Gastroesophageal sphincter (tissue), 4 donors: ENCODE results near the gene TCF25. TPM values are rescaled to one million over a fixed set of nuclear protein-coding genes. Genes with fewer than 3 reads are reported as not detected.

Source experiments
- ATAC-seq: fragments of 150-250 bp; one replicate; pipeline ENCODE4 v1.9.1; 2016; ENCODE audit warnings: mild to moderate bottlenecking, moderate library complexity
- H3K27ac ChIP-seq, 4 donors: fragments of 200-600 bp; sonication (generic) in 3 of 4; 1 replicate in 3 of 4; 2 replicates in 1 of 4; pipeline ENCODE4 v1.5.1; 2016 to 2019
- H3K27me3 ChIP-seq: fragments of 200-600 bp; sonication (generic); one replicate; pipeline ENCODE4 v1.5.1; 2019
- H3K36me3 ChIP-seq, 2 donors: fragments of 200-600 bp; sonication (generic); one replicate each; pipeline ENCODE4 v1.5.1; 2019; ENCODE audit warnings: control low read depth in 1 of 2
- H3K4me1 ChIP-seq, 3 donors: fragments of 200-600 bp; sonication (generic); 1 replicate in 2 of 3; 2 replicates in 1 of 3; pipeline ENCODE4 v1.5.1; 2016 to 2019; ENCODE audit warnings: control low read depth in 2 of 3
- H3K4me3 ChIP-seq, 2 donors: fragments of 200-600 bp; sonication (generic); one replicate each; pipeline ENCODE4 v1.5.1; 2019; ENCODE audit warnings: mild to moderate bottlenecking in 1 of 2, moderate library complexity in 1 of 2
- H3K9me3 ChIP-seq, 3 donors: fragments of 200-600 bp; sonication (generic); one replicate each; pipeline ENCODE4 v1.5.1; 2017 to 2019; ENCODE audit warnings: control low read depth in 2 of 3
- CTCF ChIP-seq, 4 experiments: fragments of 200-600 bp in 2 of 4; fragments of 450-650 bp in 2 of 4; sonication (generic) in 1 of 4; IDR thresholded peaks; one replicate each; pipeline ENCODE4 v1.5.1; 2017 to 2019; ENCODE audit warnings: antibody characterized with exemption in 4 of 4, mild to moderate bottlenecking in 2 of 4, moderate library complexity in 2 of 4
- EP300 ChIP-seq: sonication (generic); formaldehyde crosslinking; IDR thresholded peaks from one replicate; pipeline ENCODE4 v1.6.1; 2017; ENCODE audit warnings: antibody characterized with exemption, mild to moderate bottlenecking
- POLR2A ChIP-seq, 2 donors: fragments of 450-650 bp; IDR thresholded peaks; one replicate each; pipeline ENCODE4 v1.6.1; 2017; ENCODE audit warnings: antibody characterized with exemption in 2 of 2, mild to moderate bottlenecking in 2 of 2, moderate library complexity in 1 of 2
- POLR2AphosphoS5 ChIP-seq: sonication (generic); formaldehyde crosslinking; IDR thresholded peaks from one replicate; pipeline ENCODE4 v1.6.1; 2017; ENCODE audit warnings: antibody characterized with exemption
- WGBS, 2 donors: methylation state at CpG; one replicate each; pipeline ENCODE4 v1.1.5; 2018; ENCODE audit warnings: low coverage in 1 of 2; 5-methylcytosine and 5-hydroxymethylcytosine counted together
- total RNA-seq, 4 donors: library from RNA; depleted of rRNA; stranded (reverse); fragments of >200 nt; gene quantifications; one replicate each; pipeline ENCODE4 v1.1.0, GENCODE V29; 2016

Gene TCF25
- total RNA-seq, 4 donors from 2014 or later = 118 to 165 (median 134) TPM

GRCh38 chr16:89936034-89936433 lies 62.6 kb downstream of the TCF25 start:
- H3K4me1 ChIP-seq = no peaks in the 10 kb centered on the region
- H3K27me3 ChIP-seq = peaks cover 27% of the 10 kb centered on the region
- no peak overlapping the region for H3K4me3 ChIP-seq
- ATAC-seq = no peak
- H3K27ac ChIP-seq = no peak overlapping the region
- TF ChIP-seq POLR2A (IDR thresholded peaks at IDR 0.05) = no peak
- TF ChIP-seq POLR2AphosphoS5 = no peak
- TF ChIP-seq CTCF (IDR thresholded peaks at IDR 0.05) = no peak
- TF ChIP-seq EP300 = no peak
- H3K36me3 ChIP-seq = no peaks in the 10 kb centered on the region
- H3K9me3 ChIP-seq = no peaks in the 10 kb centered on the region
- WGBS, 2 donors = 44 to 66% methylated on average over 1 to 3 of the region's 13 CpGs

DNA sequence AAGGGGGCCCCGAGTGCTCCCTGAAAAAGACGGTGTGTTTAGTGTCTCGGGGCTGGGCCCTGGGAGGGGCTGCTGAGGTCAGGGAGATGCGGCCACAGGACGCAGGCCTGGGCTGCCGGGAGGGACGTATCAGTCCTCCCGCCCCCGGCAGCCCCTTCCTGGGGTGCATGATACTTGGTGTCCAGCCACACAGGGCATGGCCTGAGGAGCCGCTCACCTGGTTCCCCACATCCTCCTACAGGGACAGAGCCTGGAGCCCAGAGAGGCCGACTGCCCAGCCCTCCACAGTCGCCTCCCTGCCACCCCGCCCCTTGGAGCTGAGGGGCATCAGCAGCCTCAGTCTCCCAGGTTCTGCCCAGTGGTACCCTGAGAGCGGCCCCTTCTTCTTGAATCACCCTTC lies 63.1 kb downstream of the TCF25 start:
- Histone ChIP-seq H3K27me3 (peaks cover 22% of the 10 kb centered on the region), H3K4me1 (no peaks in the 10 kb centered on the region), H3K27ac (no peak overlapping the region), H3K9me3 (no peaks in the 10 kb centered on the region), H3K4me3 (no peak overlapping the region), H3K36me3 (no peaks in the 10 kb centered on the region)
- no CpG with 5 or more reads among the region's 14 CpGs for WGBS, 2 donors
- ATAC-seq = no peak
- no peak for TF ChIP-seq POLR2A (IDR thresholded peaks at IDR 0.05)
- no peak for TF ChIP-seq POLR2AphosphoS5
- no peak for TF ChIP-seq CTCF (IDR thresholded peaks at IDR 0.05)
- TF ChIP-seq EP300 = no peak

- TF ChIP-seq POLR2AphosphoS5 (no peak), POLR2A (IDR thresholded peaks at IDR 0.05) (no peak), EP300 (no peak), CTCF (IDR thresholded peaks at IDR 0.05) (no peak)
- no peak for ATAC-seq
- WGBS, 2 donors = 95% methylated on average over 6 of the region's 20 CpGs; no CpG with 5 or more reads in 1 of the 2 donors
- H3K9me3 ChIP-seq = no peaks in the 10 kb centered on the region
- H3K36me3 ChIP-seq = no peaks in the 10 kb centered on the region
- H3K27me3 ChIP-seq = peaks cover 18% of the 10 kb centered on the region
- H3K4me1 ChIP-seq = no peaks in the 10 kb centered on the region
- H3K27ac ChIP-seq = no peak overlapping the region
- no peak overlapping the region for H3K4me3 ChIP-seq
These were observed 63.6 kb downstream of the TCF25 start for GRCh38 chr16:89936981-89937380.

GRCh38 chr16:89938175-89938885 lies 64.9 kb downstream of the TCF25 start:
- Histone ChIP-seq H3K27ac (no peak overlapping the region), H3K4me1 (no peaks in the 10 kb centered on the region), H3K9me3 (no peaks in the 10 kb centered on the region), H3K36me3 (no peaks in the 10 kb centered on the region), H3K4me3 (no peak overlapping the region), H3K27me3 (peaks cover 18% of the 10 kb centered on the region)
- ATAC-seq = no peak
- TF ChIP-seq CTCF (IDR thresholded peaks at IDR 0.05) (no peak), EP300 (no peak), POLR2A (IDR thresholded peaks at IDR 0.05) (no peak), POLR2AphosphoS5 (no peak)
- 68 to 72% methylated on average over 9 to 14 of the region's 21 CpGs for WGBS, 2 donors

DNA sequence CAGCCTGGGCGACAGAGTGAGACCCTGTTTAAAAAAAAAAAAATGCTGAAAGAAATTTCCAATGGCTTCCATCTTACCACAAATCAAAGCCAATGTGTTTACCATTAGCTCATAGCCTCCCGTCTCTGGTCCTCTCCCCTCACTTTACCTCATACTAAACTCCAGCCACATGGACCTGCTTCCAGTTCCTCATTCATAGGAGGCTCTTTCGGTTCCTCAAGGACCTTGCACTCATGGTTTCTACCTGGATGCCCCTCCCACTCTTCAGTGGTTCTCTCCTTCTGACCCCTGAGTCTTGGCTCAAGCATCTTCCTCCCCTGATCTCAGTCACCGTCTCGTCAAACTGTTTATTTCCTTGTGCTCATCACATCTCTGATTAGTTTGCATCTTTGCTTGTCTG lies 71.4 kb downstream of the TCF25 start:
- H3K4me1 ChIP-seq = peaks cover 0 to 19% (median 13%) of the 10 kb centered on the region in 3 donors
- no peak overlapping the region for H3K27ac ChIP-seq
- H3K4me3 ChIP-seq = no peak overlapping the region
- H3K36me3 ChIP-seq = no peaks in the 10 kb centered on the region
- ATAC-seq = no peak
- WGBS, 2 donors = 52 to 93% methylated on average over 2 to 4 of the region's 5 CpGs
- TF ChIP-seq CTCF (IDR thresholded peaks at IDR 0.05) (no peak), EP300 (no peak), POLR2A (IDR thresholded peaks at IDR 0.05) (no peak), POLR2AphosphoS5 (no peak)
- H3K27me3 ChIP-seq = peaks cover 35% of the 10 kb centered on the region
- H3K9me3 ChIP-seq = no peaks in the 10 kb centered on the region
